Neural cell (in vitro differentiated cells): ENCODE results near the gene SORCS1. TPM values are rescaled to one million over a fixed set of nuclear protein-coding genes. Genes with fewer than 3 reads are reported as not detected.

Experiments used
- H2AFZ ChIP-seq: fragments of 200-600, 300-800 bp; sonication (generic), shearing (Covaris generic); 2 replicates; pipeline ENCODE4 v1.6.0; 2014; ENCODE audit warnings: low read depth, mild to moderate bottlenecking, antibody characterized with exemption, low read length, moderate library complexity
- H3F3A ChIP-seq: fragments of 200-600 bp; shearing (Covaris generic); 2 replicates; pipeline ENCODE4 v1.6.1; 2016; ENCODE audit warnings: mild to moderate bottlenecking, moderate library complexity, mixed read lengths, antibody characterized with exemption, low read length; ENCODE audit not compliant: insufficient read depth, poor library complexity, severe bottlenecking
- H3K27ac ChIP-seq: fragments of 200-600, 300-800 bp; sonication (generic), shearing (Covaris generic); 2 replicates; pipeline ENCODE4 v1.5.1; 2014; ENCODE audit warnings: mild to moderate bottlenecking, low read length, moderate library complexity
- H3K27me3 ChIP-seq: fragments of 300-800, 200-600 bp; sonication (generic), shearing (Covaris generic); 2 replicates; pipeline ENCODE4 v1.6.0; 2014; ENCODE audit warnings: mild to moderate bottlenecking, low read depth, low read length, moderate library complexity; ENCODE audit not compliant: insufficient read depth
- H3K36me3 ChIP-seq: fragments of 300-800, 200-600 bp; sonication (generic), shearing (Covaris generic); 2 replicates; pipeline ENCODE4 v1.5.1; 2014; ENCODE audit warnings: mild to moderate bottlenecking, antibody characterized with exemption, low read length, moderate library complexity; ENCODE audit not compliant: insufficient read depth
- H3K4me2 ChIP-seq: fragments of 300-800, 200-600 bp; sonication (generic), shearing (Covaris generic); 2 replicates; pipeline ENCODE4 v1.6.0; 2014; ENCODE audit warnings: mild to moderate bottlenecking, low read length
- H3K4me3 ChIP-seq: fragments of 300-800, 200-600 bp; sonication (generic), shearing (Covaris generic); 2 replicates; pipeline ENCODE4 v1.5.1; 2014; ENCODE audit warnings: mild to moderate bottlenecking, low read length, moderate library complexity
- H3K79me2 ChIP-seq: fragments of 200-600 bp; shearing (Covaris generic); replicated peaks from 2 replicates; pipeline ENCODE4 v1.6.0; 2014; ENCODE audit warnings: mild to moderate bottlenecking, low read length, moderate library complexity; ENCODE audit not compliant: insufficient read depth
- H3K9ac ChIP-seq: fragments of 300-800, 200-600 bp; sonication (generic), shearing (Covaris generic); 2 replicates; pipeline ENCODE4 v1.6.1; 2016; ENCODE audit warnings: mild to moderate bottlenecking, low read length, mixed read lengths
- H3K9me2 ChIP-seq: fragments of 200-600 bp; shearing (Covaris generic); 2 replicates; pipeline ENCODE4 v1.6.1; 2016; ENCODE audit warnings: mild to moderate bottlenecking, low read length, mixed read lengths; ENCODE audit not compliant: insufficient read depth
- H3K9me3 ChIP-seq: fragments of 200-600, 300-800 bp; sonication (generic), shearing (Covaris generic); 2 replicates; pipeline ENCODE4 v1.6.1; 2016; ENCODE audit warnings: mild to moderate bottlenecking, mixed run types, low read length, moderate library complexity, mixed read lengths
- H4K20me1 ChIP-seq: fragments of 200-600 bp; shearing (Covaris generic); 2 replicates; pipeline ENCODE4 v1.6.1; 2016; ENCODE audit warnings: mild to moderate bottlenecking, mixed run types; ENCODE audit not compliant: insufficient read depth
- EP300 ChIP-seq: fragments of 450-650 bp; conservative IDR thresholded peaks from 2 replicates; pipeline ENCODE4 v1.6.1; 2014; ENCODE audit warnings: antibody characterized with exemption, mild to moderate bottlenecking, moderate library complexity; ENCODE audit not compliant: poor library complexity, severe bottlenecking
- EZH2 ChIP-seq: fragments of 200-600, 300-800 bp; shearing (Covaris generic), sonication (generic); IDR thresholded peaks from 2 replicates; pipeline ENCODE4 v1.6.1; 2014; ENCODE audit warnings: antibody characterized with exemption, low read length, borderline replicate concordance, mild to moderate bottlenecking; ENCODE audit not compliant: insufficient read depth, poor library complexity, severe bottlenecking
- MXI1 ChIP-seq: fragments of 450-650 bp; conservative IDR thresholded peaks from 2 replicates; pipeline ENCODE4 v1.6.1; 2014; ENCODE audit warnings: antibody characterized with exemption, mild to moderate bottlenecking; ENCODE audit not compliant: poor library complexity, severe bottlenecking
- POLR2AphosphoS5 ChIP-seq: IDR thresholded peaks from 2 replicates; pipeline ENCODE4 v1.6.1; 2012
- RAD21 ChIP-seq: fragments of 450-650 bp; conservative IDR thresholded peaks from 2 replicates; pipeline ENCODE4 v1.6.1; 2014; ENCODE audit warnings: antibody characterized with exemption, mild to moderate bottlenecking, moderate library complexity
- SMC3 ChIP-seq: fragments of 450-650 bp; conservative IDR thresholded peaks from 2 replicates; pipeline ENCODE4 v1.6.1; 2014; ENCODE audit warnings: antibody characterized with exemption, mild to moderate bottlenecking, moderate library complexity; ENCODE audit not compliant: poor library complexity
- TAF1 ChIP-seq: IDR thresholded peaks from 2 replicates; pipeline ENCODE4 v1.6.1; 2012; ENCODE audit warnings: low read depth
- polyA plus RNA-seq: library from polyadenylated mRNA; depleted of rRNA; stranded (reverse); fragments of >200 nt; gene quantifications from 2 replicates; pipeline ENCODE4 v1.2.3, GENCODE V29; 2014
- TF ChIP-seq, protein P1 (sequence below): fragments of 450-650 bp; IDR thresholded peaks from 2 replicates; pipeline ENCODE4 v1.5.1; 2014; ENCODE audit warnings: antibody characterized with exemption, mild to moderate bottlenecking, moderate library complexity; ENCODE audit not compliant: poor library complexity, severe bottlenecking
- TF ChIP-seq, protein P2 (sequence below): IDR thresholded peaks from 2 replicates; pipeline ENCODE4 v1.6.1; 2012; ENCODE audit warnings: borderline replicate concordance

Gene SORCS1
- polyA plus RNA-seq, 1 donor from 2014 or later = 27.0 TPM

DNA sequence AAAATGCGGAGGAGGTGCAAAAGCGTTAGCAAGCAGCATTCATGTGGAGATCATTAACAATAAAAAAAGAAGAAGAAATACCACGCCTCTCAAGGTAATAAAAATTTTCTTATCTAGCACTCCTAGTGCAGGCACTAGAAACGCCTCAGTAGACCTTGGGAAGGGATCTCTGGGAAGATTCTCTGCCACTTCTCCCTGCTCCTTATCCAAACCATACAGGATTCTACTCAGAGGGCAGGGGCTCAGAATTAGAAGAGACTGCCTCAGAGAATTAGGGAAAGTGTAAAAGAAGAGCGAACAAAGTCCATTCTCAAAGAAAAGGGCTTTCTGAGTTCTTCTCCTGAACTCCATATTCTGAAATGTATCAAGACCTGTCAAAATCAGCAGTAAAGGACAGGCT is 413.4 kb downstream of the SORCS1 start:
- no peaks in the 10 kb centered on the region for H3F3A ChIP-seq
- H3K9ac ChIP-seq = no peak overlapping the region
- no peaks in the 10 kb centered on the region for H3K79me2 ChIP-seq
- no peak overlapping the region for H3K27ac ChIP-seq
- no peak overlapping the region for H3K4me3 ChIP-seq
- no peaks in the 10 kb centered on the region for H3K27me3 ChIP-seq
- no peaks in the 10 kb centered on the region for H4K20me1 ChIP-seq
- H3K9me2 ChIP-seq = no peaks in the 10 kb centered on the region
- TF ChIP-seq POLR2AphosphoS5 = no peak
- TF ChIP-seq, protein P1, sequence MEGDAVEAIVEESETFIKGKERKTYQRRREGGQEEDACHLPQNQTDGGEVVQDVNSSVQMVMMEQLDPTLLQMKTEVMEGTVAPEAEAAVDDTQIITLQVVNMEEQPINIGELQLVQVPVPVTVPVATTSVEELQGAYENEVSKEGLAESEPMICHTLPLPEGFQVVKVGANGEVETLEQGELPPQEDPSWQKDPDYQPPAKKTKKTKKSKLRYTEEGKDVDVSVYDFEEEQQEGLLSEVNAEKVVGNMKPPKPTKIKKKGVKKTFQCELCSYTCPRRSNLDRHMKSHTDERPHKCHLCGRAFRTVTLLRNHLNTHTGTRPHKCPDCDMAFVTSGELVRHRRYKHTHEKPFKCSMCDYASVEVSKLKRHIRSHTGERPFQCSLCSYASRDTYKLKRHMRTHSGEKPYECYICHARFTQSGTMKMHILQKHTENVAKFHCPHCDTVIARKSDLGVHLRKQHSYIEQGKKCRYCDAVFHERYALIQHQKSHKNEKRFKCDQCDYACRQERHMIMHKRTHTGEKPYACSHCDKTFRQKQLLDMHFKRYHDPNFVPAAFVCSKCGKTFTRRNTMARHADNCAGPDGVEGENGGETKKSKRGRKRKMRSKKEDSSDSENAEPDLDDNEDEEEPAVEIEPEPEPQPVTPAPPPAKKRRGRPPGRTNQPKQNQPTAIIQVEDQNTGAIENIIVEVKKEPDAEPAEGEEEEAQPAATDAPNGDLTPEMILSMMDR = no peak
- TF ChIP-seq SMC3 = no peak
- no peak for TF ChIP-seq RAD21
- no peak for TF ChIP-seq MXI1
- no peak for TF ChIP-seq EP300
- TF ChIP-seq, protein P2, sequence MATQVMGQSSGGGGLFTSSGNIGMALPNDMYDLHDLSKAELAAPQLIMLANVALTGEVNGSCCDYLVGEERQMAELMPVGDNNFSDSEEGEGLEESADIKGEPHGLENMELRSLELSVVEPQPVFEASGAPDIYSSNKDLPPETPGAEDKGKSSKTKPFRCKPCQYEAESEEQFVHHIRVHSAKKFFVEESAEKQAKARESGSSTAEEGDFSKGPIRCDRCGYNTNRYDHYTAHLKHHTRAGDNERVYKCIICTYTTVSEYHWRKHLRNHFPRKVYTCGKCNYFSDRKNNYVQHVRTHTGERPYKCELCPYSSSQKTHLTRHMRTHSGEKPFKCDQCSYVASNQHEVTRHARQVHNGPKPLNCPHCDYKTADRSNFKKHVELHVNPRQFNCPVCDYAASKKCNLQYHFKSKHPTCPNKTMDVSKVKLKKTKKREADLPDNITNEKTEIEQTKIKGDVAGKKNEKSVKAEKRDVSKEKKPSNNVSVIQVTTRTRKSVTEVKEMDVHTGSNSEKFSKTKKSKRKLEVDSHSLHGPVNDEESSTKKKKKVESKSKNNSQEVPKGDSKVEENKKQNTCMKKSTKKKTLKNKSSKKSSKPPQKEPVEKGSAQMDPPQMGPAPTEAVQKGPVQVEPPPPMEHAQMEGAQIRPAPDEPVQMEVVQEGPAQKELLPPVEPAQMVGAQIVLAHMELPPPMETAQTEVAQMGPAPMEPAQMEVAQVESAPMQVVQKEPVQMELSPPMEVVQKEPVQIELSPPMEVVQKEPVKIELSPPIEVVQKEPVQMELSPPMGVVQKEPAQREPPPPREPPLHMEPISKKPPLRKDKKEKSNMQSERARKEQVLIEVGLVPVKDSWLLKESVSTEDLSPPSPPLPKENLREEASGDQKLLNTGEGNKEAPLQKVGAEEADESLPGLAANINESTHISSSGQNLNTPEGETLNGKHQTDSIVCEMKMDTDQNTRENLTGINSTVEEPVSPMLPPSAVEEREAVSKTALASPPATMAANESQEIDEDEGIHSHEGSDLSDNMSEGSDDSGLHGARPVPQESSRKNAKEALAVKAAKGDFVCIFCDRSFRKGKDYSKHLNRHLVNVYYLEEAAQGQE = no peak
- no peak for TF ChIP-seq EZH2
- no peak for TF ChIP-seq TAF1
- H3K4me2 ChIP-seq = no peak overlapping the region
- no peaks in the 10 kb centered on the region for H3K9me3 ChIP-seq
- no peak overlapping the region for H2AFZ ChIP-seq
- no peaks in the 10 kb centered on the region for H3K36me3 ChIP-seq

DNA sequence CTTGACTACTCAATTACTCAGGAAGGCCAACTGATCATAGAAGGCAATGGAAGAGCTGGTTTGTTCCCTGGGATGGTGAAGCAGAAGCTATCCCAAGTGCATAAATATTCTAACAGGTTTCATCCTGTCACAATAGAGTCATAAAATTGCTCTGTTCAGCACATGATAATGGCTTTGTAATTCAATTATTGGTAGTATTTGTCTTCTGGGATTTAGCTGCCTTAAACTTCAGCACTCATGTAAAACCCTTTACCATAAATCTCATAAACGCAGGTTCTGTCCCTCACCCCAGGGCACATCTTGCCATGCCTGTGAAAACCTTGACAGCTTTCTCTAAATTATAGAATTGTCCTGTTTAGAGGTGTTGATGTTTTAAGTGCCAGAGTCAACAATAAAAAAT is 417.6 kb downstream of the SORCS1 start:
- H3K27ac ChIP-seq = peak overlapping the region; percentile 24
- no peaks in the 10 kb centered on the region for H3F3A ChIP-seq
- H3K36me3 ChIP-seq = no peaks in the 10 kb centered on the region
- H3K4me3 ChIP-seq = no peak overlapping the region
- no peaks in the 10 kb centered on the region for H3K79me2 ChIP-seq
- no peaks in the 10 kb centered on the region for H3K9me3 ChIP-seq
- no peak for TF ChIP-seq RAD21
- TF ChIP-seq TAF1 = no peak
- TF ChIP-seq POLR2AphosphoS5 = peak; percentile 52
- H3K9me2 ChIP-seq = no peaks in the 10 kb centered on the region
- H3K9ac ChIP-seq = no peak overlapping the region
- no peak overlapping the region for H3K4me2 ChIP-seq
- H3K27me3 ChIP-seq = no peaks in the 10 kb centered on the region
- H4K20me1 ChIP-seq = no peaks in the 10 kb centered on the region
- no peak overlapping the region for H2AFZ ChIP-seq

DNA sequence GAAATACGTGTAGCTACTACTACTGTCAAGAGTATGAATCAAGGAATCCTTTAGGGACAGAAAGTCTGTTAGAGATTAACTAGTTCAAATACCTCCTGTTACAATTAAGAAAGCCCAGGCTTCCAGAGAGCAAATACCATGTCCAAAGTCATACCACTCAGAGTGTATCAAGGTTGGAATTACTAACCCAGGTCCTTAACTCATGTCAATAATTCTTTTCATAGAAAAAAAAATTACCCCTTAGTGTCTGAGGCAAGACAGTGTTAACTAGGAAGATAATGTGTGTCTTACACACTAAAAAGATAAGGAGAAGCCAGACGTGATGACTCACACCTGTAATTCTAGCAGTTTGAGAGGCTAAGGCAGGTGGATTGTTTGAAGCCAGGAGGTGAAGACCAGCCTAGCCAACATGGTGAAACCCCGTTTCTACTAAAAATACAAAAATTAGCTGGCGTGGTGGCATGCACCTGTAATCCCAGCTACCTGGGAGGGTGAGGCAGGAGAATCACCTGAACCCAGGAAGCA is 423.4 kb downstream of the SORCS1 start:
- no peaks in the 10 kb centered on the region for H3F3A ChIP-seq
- no peaks in the 10 kb centered on the region for H3K36me3 ChIP-seq
- H2AFZ ChIP-seq = no peak overlapping the region
- no peaks in the 10 kb centered on the region for H3K9me3 ChIP-seq
- TF ChIP-seq, protein P2 = no peak
- TF ChIP-seq, protein P1 = no peak
- TF ChIP-seq EP300 (no peak), RAD21 (no peak), POLR2AphosphoS5 (no peak), MXI1 (no peak), SMC3 (no peak), TAF1 (no peak), EZH2 (no peak)
- H3K79me2 ChIP-seq = no peaks in the 10 kb centered on the region
- H3K27me3 ChIP-seq = no peaks in the 10 kb centered on the region
- no peaks in the 10 kb centered on the region for H3K9me2 ChIP-seq
- no peak overlapping the region for H3K4me2 ChIP-seq
- no peak overlapping the region for H3K9ac ChIP-seq
- no peak overlapping the region for H3K4me3 ChIP-seq
- H4K20me1 ChIP-seq = no peaks in the 10 kb centered on the region
- H3K27ac ChIP-seq = no peak overlapping the region
